M059J (cell line): ENCODE data around the gene GALM. TPM values are rescaled to one million over a fixed set of nuclear protein-coding genes. Genes with fewer than 3 reads are reported as not detected.

Experiments
- DNase-seq: peaks from one replicate; pipeline ENCODE4 v3.0.0-alpha.2; 2012; ENCODE audit warnings: low read depth
- total RNA-seq: library from RNA; depleted of rRNA; stranded (reverse); fragments of >200 nt; shearing (Covaris generic); gene quantifications from 2 replicates; pipeline ENCODE4 v1.2.3, GENCODE V29; 2014

Gene GALM
- total RNA-seq, 1 experiment from 2014 or later: 3.7 TPM

DNA sequence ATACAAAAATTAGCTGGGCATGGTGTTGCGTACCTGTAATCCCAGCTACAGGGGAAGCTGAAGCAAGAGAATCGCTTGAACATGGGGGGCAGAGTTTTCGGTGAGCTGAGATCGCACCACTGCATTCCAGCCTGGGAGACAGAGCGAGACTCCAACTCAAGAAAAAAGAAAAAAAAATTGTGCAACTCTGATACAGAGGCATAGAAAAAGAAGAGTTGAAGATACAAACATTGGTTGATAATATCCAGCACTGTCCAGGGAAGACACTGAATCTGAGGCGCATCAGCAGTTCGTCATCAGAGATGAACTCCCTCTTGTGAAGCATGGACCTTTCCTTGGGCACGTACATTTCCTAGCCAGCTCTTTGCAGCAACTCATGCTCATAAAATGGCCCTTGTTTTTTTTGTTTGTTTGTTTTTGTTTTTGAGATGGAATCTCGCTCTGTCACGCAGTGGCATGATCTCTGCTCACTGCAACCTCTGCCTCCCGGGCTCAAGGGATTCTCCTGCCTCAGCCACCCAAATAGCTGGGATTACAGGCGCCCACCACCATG is 16.7 kb upstream of the GALM start:
- no peak for DNase-seq

DNA sequence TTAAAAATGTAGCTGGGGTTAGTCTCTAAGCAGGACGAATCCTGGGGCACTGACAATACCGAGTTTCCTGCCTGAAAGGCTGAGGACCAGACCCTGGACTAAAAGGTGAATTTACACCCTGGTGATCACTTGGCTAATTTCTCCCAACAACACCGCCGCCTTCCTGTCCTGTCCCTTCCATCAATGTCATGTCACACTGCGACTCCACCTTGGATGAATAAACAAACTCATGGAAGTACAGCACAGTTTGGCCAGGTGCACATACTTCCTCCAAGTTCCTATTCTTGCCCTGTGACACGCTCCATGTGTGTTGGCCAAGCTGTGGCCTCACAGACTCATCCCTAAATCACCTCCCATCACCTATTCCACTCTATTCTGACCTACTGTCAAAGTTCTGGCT is 15.9 kb upstream of the GALM start:
- no peak for DNase-seq

DNA sequence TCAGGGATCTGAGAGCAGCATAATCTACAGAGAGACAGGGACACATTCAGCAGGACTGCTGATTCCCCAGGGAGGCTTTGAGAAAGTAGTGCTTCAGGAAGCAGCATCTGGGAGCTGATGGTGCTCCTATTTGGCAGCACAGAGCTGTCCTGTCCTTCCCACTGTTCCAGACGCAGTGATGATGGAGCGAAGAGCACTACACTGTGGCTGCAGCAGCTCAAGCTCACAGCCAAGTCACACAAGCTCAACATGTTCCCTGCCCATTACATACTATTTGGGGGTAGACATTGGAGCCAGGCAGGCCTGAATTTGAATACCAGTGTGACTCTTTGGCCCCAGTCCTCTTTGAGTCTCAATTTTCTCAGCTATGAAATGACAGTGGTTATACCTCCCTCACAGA is 15.2 kb upstream of the GALM start:
- DNase-seq: no peak

DNA sequence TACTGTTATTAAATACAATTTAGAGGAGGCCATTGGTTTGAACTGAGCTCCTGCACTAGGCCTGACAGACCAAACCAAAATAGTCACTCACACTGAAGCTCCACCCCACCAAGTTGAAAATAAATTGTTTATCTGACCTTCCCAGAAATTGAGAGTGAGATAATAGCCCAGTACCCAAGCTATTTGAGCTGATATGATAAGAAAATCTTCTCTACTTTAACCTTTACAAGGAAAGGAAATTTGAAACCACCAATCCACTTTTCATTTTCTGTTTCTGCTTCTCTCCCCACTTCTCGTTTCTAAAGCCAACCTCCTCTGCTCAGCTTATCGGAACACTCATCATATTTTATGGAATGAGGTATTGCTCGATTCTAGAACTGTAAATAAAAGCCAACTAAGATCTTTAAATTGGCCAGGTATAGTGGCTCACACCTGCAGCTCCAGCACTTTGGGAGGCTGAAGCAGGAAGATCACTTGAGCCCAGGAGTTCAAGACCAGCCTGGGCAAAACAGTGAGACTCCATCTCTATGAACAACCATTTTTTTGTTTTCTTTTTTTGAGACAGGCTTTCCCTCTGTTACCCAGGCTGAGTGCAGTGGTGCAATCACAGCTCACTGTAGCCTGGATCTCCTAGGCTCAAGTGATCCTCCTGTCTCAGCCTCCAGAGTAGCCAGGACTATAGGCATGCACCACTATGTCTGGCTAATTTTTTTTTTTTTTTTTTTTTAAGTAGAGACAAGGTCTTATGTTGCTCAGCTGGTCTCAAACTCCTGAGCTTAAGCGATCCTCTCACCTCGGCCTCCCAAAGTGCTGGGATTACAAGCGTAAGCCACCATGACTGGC is 13.3 kb upstream of the GALM start:
- no peak for DNase-seq

DNA sequence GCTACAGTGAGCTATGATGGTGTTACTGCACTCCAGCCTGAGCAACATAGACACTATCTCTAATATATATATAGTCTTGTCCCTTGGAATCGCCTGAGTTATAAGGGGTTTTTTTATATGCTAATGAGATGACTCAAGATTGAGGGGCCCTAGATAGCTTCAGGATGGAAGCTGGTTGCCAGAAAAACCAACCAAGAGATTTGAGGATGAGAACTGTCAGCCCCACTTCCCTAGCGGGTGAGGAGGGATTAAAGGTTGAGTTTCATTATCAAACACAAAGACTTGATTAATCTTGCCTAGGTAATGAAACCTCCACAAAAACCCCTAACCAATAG is 12.6 kb upstream of the GALM start:
- peak; percentile 22 for DNase-seq

DNA sequence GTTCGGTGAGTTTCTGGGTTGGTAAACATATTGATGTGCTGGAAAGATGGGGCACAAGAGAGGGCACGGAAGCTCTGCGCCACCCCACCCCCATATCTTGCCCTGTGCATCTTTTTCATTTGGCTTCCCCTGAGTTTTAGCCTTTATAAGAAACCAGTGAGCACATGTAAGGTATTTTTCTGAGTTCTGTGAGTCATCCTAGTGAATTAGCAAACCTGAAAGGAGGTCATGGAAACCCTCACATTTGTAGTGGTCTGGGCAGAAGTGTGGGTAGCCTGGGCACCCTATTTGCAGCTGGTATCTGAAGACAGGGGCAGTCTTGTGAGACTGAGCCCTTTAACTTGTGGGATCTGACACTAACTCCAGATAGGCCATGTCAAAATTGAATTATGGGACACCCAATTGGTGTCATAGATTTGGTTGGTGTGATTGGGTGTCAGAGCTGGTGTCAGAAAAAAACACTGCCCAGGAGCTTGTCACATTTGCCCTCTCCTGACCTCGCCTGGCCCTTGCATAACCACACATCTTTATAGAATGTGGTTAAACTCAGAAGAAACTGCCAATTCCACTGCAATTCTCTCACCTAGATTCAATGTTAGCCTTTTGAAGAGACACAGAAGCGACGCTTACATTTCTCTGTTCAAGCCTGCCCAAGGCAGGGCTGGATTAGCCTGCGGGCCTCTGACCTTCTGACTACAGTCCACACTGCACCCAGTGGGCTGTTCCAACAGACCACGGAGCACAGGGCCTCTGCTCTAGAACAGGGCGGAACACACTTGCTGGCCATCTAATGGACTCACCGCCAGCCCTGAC is 12.0 kb upstream of the GALM start:
- peak; percentile 59 for DNase-seq

DNA sequence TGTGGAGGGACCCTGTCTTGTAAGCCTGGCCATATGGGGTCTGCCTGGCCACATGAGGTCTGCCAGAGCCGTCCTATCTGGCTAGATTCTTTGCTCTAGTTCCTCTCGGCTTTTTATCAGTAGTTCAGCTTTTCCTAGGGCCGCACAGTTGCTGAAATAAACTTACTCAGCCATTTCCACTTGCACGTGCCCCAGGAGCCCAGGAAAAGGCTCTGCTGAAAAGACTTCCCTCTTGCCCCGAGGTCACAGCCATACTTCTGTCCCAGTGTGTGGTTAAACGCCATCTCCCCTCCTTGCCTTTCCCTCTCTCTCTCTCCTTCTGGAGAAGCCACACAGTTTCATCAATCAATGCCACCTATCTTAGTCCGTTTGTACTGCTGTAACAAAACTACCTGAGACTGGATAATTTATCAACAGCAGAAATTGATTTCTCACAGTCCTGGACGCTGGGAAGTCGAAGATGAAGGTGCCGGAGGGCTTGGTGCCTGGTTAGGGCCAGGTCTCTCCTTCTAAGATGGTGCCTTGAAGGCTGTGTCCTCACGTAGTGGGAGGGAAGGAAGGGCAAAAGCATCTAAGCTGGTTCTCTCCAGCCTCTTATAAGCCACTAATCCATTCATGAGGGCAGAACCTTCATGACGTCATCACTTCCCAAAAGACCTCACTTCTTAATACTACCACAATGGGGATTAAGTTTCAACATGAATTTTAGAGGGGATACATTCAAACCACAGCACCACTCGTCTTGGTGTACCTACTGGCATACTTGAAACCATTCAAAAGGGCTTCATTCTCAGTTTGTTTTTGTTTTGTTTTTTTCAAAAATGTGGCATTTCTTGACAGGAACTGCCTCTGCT is 11.2 kb upstream of the GALM start:
- no peak for DNase-seq

DNA sequence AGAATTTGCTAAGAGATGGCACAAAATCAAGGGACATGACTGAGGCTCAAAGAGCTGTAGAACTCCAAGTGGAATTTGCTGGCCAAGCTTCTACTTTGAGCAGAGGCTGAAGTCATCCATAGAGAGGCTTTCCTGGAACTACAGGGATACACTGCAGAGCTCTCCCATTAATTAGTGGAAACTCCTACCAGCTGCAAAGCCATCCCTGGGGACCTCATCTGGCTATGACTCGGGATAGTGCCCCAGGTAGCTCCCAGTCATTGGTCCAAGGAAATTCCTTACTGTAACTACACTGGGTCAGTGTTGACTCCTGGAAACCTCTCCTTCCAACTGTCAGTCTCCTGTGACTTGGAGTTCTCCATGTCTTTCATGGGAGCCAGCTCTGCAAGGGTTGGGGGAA is 10.5 kb upstream of the GALM start:
- DNase-seq: no peak

DNA sequence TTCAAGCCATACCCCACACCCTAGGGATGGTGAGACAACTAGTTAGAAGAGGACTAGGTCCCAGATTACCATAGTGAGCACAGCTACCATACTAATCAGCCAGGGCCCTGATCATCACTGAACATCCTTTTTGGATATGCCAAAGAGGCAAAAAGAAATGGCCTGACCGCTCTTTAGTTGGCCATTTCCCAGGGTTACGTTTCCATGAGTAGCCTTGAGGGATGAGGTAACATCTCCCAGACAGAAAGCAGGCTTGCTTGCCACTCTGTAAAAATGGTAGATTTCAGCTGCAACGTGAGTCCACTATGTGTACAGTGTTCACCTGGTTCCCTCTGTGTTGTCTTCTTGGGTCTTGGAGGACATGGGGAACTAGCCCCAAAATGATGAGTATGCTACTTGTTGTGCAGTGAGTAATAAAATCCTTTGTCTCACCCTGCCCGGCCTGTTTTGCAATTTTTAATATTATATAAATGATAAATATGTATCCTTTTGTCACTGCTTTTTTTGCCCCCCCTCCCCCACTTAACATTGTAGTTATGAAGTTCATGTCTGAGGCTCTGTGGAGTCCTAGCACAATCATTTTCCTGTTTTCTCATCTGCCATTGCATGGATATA is 8.9 kb upstream of the GALM start:
- DNase-seq: no peak

DNA sequence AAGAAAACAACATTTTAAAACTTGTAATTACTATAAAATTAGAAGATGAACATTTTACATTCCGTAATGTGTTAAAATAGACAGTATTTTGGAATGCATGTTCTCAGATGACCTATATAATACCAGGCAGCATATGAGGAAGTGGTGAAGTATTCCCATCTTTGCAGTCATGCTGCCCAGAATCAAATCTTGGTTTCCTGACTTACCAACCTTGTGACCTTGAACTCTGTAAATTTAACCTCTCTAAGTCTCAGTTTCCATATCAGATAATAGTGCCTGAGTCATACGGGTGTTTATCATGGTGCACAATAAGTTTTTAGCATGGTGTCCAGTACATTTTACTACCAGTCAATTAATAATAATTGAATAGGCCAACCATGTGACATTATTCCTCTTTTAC is 7.3 kb upstream of the GALM start:
- DNase-seq: no peak

DNA sequence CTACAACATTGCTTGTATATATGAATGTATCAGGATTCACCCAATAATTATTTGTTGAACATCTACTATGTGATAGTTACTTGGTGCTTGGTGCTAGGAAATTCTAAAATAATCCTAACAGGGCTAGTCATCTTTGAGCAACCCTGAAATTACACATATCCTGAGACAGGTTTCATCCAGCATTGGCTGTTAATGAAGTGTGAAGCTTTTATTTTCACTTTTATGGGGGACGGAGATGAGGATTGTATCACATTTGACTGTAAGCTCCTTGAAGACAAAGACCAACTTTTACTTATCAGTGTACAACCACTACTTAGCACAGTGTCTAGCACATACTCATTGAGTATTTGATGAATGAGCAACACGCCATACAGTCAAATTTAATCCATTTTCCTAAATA is 6.8 kb upstream of the GALM start:
- no peak for DNase-seq

DNA sequence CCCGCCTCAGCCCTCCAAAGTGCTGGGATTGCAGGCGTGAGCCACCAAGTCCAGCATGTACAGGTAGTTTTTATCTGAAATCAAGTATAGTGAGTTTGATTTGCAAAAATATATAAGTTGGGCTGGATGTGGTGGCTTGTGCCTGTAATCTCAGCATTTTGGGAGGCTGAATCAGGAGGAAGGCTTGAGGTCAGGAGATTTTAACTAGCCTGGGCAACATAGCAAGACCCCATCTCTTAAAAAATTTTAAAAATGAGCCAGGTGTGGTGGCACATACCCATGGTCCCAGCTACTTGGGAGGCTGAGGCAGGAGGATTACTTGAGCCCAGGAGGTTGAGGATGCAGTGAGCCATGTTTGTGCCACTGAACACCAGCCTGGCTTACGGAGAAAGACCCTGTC is 5.6 kb upstream of the GALM start:
- no peak for DNase-seq

DNA sequence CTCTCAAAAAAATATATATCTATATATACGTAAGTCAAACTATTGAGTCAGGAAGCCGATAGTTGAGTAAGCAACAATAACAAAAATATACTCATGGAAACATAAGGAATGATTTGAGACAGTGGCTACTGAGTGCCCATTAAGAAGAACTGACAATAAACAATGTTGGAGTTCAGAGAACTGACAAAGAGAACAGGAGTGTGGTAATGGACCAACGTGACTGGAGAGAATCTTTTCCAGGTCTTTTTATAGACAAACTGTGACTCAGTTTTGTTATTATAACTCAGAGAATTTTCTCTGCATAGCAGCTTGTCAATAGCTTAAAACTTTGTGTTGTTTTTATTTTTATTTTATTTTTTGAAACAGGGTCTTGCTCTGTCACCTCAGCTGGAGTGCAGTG is 4.6 kb upstream of the GALM start:
- DNase-seq: peak; percentile 19

DNA sequence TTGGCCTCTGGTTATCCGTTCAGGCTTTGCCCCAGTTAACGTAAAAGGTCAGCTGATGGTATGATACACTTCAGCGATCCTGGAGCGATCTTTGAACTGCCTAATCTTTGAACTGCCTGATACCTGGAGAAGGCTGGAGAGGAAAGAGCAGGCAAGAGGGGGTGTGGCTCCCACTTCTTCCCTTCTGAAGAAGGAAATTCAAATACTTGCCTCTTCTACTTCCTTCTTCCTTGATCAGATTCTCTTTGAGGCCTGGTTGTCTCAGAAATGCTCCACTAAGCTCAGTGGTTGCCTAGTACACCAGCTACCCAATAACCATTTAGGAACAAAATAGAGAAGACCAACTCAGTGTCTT is 619 bp downstream of the GALM start:
- no peak for DNase-seq

DNA sequence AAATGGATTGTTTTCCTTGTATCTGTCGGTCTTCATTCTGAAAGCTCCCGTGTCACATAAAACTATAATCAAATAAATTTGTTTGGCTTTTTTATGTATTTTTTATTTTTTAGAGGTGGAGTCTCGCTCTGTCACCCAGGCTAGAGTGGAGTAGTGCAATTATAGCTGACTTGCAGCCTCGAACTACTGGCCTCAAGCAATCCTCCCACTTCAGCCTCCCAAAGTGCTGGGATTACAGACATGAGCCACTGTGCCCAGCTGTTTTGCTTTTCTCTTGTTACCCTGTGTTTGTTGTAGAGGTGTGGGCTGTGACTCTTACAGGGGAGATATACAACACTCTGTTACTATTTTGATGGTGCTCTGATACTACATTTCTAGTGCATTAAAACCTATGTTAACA is 2.2 kb downstream of the GALM start:
- DNase-seq: no peak

DNA sequence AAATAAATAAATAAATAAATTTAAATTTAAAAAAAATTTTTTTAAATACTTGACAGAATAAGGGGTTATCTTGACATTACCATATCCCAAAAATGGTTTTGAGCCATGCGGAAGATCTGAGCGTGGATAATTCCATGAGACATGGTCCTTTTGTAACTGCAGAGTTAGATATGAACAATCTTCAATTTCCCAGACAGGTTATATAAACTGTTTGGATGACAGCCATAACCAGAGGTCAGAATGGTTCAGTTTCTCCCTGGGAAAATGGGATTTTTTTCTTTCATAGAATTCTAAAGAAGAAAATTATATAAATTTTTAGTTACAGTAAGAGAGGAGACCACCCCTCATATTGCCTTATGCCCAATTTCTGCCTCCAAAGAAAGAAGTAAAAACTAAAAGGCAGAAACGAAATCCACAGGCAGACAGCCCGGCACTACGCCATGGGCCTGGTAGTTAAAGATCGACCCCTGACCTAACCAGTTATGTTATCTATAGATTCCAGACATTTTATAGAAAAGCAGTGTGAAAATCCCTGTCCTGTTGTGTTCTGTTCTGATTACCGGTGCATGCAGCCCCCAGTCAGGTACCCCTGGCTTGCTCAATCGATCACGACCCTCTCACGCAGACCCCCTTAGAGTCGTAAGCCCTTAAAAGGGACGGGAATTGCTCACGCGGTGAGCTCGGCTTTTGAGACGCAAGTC is 3.0 kb downstream of the GALM start:
- no peak for DNase-seq

DNA sequence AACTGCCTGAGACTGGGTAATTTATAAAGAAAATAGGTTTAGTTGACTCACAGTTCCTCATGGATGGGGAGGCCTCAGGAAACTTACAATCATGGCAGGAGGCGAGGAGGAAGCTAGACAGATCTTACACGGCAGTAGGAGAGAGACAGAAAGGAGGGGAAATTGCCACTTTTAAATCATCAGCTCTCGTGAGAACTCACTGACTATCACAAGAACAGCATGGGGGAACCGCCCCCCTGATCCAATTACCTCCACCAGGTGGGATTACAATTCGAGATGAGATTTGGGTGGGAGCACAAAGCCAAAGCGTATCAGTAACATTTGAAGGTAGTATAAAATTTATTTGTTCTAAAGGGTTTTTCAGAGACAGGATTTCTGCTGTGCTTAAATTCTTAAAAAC is 5.4 kb downstream of the GALM start:
- DNase-seq: no peak

DNA sequence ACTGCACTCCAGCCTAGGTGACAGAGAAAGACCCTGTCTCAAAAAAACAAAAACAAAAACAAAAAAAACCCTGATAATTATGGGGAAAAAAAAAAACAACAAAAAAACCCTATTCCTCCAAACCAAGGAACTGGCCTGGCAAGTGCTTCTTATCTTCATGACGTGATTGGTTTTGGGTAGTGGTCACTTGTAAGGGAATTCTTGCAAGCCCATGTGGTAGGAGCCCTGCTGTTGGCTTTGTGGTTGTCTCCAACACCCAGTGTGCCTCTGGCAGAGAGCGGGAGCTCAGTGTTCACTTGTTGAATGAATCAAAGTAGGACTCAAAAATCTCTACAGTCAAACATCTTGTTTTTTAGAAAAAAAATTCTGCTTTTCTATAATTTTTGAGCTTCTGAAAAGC is 6.0 kb downstream of the GALM start:
- no peak for DNase-seq

DNA sequence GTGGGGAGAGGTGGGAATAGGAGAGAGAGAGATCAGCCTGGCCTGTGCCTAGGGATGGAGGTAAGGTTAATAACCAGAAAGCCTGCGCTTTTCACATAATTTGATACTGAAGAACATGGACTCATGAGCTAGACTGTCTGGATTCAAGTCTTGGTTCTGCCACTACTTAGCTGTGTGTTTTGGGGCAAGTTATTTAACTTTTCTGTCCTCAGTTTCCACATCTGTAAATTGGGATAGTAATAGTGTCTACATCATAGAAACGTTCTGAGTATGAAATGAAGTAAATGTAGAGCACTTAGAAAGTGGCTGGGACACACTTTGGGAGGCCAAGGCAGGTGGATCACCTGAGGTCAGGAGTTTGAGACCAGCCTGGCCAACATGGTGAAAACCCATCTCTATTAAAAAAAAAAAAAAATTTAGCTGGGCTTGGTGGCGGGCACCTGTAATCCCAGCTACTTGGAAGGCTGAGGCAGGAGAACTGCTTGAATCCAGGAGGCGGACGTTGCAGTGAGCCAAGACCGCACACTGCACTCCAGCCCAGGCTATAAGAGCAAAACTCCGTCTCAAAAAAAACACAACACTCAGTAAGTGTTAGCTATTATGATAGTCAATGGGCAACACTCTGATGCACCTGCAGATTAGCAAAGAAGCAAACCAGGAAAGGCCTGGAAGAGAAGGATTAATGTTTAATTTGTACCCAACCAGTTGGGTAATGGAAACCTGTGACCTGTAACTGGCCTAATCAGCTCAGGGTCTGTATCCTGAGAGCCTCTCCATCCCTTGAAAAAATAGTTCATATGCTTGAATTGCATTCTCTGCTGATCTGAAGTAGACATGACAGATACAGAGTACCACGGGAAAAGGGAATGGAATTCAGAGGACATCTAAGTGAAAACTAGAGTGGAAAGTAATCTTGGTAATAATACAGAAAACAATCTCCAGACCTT is 6.8 kb downstream of the GALM start:
- no peak for DNase-seq

DNA sequence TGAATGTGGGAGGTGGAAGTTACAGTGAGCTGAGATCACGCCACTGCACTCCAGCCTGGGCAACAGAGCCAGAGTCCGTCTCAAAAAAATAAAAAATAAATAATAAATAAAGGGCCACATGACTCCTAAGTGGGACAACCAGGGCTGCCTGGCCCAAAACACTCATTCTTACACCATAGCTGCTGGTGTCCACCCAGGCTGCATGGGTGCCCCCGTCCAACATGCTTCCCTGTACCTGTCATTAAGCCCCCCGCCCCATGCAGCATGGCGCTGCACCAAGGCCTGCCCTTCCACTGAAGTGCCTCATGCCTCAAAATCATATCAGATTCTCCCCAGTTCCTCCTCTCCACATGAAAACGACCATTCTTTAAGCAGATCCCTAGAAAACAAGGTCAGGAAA is 10.8 kb downstream of the GALM start:
- DNase-seq: no peak
